H1 (cell line): ENCODE results near the gene FCER1A. TPM values are rescaled to one million over a fixed set of nuclear protein-coding genes. Genes with fewer than 3 reads are reported as not detected.

Experiments
- CTCF ChIA-PET: fragments of 300-600 bp; sonication (Branson Sonifier 250); formaldehyde crosslinking; loops from one replicate; lab custom pipeline; 2021; ENCODE audit not compliant: partially characterized antibody; lab: Charles Lee
- POLR2A ChIA-PET: fragments of 300-600 bp; sonication (Branson Sonifier 250); formaldehyde crosslinking; loops from one replicate; lab custom pipeline; 2021; ENCODE audit warnings: inconsistent platforms; ENCODE audit not compliant: partially characterized antibody; lab: Charles Lee
- DNase-seq, 2 experiments: peaks; one replicate each; pipeline versions ENCODE4 v3.0.0 to v3.0.0-alpha.2; 2010 to 2022; ENCODE audit warnings: low spot score in 2 of 2, low read depth in 1 of 2, mixed read lengths in 1 of 2
- FAIRE-seq: peaks from 2 replicates; lab custom pipeline; 2011; peaks lifted over from hg19 to GRCh38; lab: Jason Lieb, UNC
- H2AFZ ChIP-seq: 2 replicates; pipeline ENCODE4 v1.8.1; 2012; ENCODE audit warnings: low read length, inconsistent platforms
- H2AK5ac ChIP-seq: 2 replicates; pipeline ENCODE4 v1.6.1; 2013; ENCODE audit warnings: low read depth, low read length
- H2BK120ac ChIP-seq: replicated peaks from 2 replicates; pipeline ENCODE3; 2013; ENCODE audit warnings: low read depth, low read length, inconsistent platforms
- H2BK12ac ChIP-seq: 2 replicates; pipeline ENCODE4 v1.6.1; 2013; ENCODE audit warnings: low read depth, low read length
- H2BK15ac ChIP-seq: 2 replicates; pipeline ENCODE4 v1.6.1; 2013; ENCODE audit warnings: low read length
- H2BK20ac ChIP-seq: 2 replicates; pipeline ENCODE4 v1.6.1; 2013; ENCODE audit warnings: low read length
- H2BK5ac ChIP-seq: 2 replicates; pipeline ENCODE4 v1.6.1; 2013; ENCODE audit warnings: low read depth, low read length
- H3K14ac ChIP-seq: 2 replicates; pipeline ENCODE4 v1.6.1; 2013; ENCODE audit warnings: inconsistent platforms; ENCODE audit not compliant: insufficient read length
- H3K18ac ChIP-seq: 2 replicates; pipeline ENCODE4 v1.6.1; 2013; ENCODE audit warnings: low read length; ENCODE audit errors: extremely low read depth
- H3K23ac ChIP-seq: 2 replicates; pipeline ENCODE4 v1.6.1; 2013; ENCODE audit warnings: inconsistent platforms; ENCODE audit not compliant: insufficient read length
- H3K23me2 ChIP-seq: 2 replicates; pipeline ENCODE4 v1.6.1; 2013; ENCODE audit warnings: low read depth, low read length
- H3K27ac ChIP-seq: 2 replicates; pipeline ENCODE4 v1.6.1; 2011; ENCODE audit warnings: low read depth, low read length, inconsistent platforms
- H3K27me3 ChIP-seq, 4 experiments: replicated peaks in 1 of 4; 1 replicate in 1 of 4; 2 replicates in 3 of 4; pipeline versions ENCODE4 v1.6.1 to v1.8.1; 2011 to 2013; ENCODE audit warnings: low read length in 3 of 4, mild to moderate bottlenecking in 3 of 4, inconsistent platforms in 2 of 4, mixed read lengths in 2 of 4, moderate library complexity in 1 of 4; ENCODE audit not compliant: control insufficient read depth in 3 of 4, insufficient read depth in 3 of 4; ENCODE audit errors: extremely low read depth in 1 of 4
- H3K36me3 ChIP-seq, 4 experiments: 2 replicates each; pipeline versions ENCODE4 v1.6.1 to v1.8.1; 2011 to 2013; ENCODE audit warnings: mild to moderate bottlenecking in 4 of 4, low read length in 3 of 4, moderate library complexity in 2 of 4, control low read depth in 1 of 4, inconsistent platforms in 1 of 4; ENCODE audit not compliant: insufficient read depth in 4 of 4, control insufficient read depth in 2 of 4
- H3K4ac ChIP-seq: replicated peaks from 2 replicates; pipeline ENCODE3; 2013; ENCODE audit warnings: low read length, low read depth, mixed read lengths, inconsistent platforms; ENCODE audit not compliant: insufficient read length
- H3K4me1 ChIP-seq, 4 experiments: replicated peaks in 1 of 4; 1 replicate in 1 of 4; 2 replicates in 3 of 4; pipeline versions ENCODE4 v1.6.1 to v1.8.1; 2011 to 2013; ENCODE audit warnings: low read length in 3 of 4, inconsistent platforms in 2 of 4, mixed read lengths in 1 of 4; ENCODE audit not compliant: insufficient read depth in 4 of 4, control insufficient read depth in 3 of 4
- H3K4me2 ChIP-seq, 2 experiments: 2 replicates each; pipeline versions ENCODE4 v1.6.1 to v1.8.1; 2011 to 2013; ENCODE audit warnings: low read depth in 2 of 2, low read length in 2 of 2, control low read depth in 1 of 2, inconsistent platforms in 1 of 2, mild to moderate bottlenecking in 1 of 2; ENCODE audit not compliant: insufficient read depth in 1 of 2
- H3K4me3 ChIP-seq, 4 experiments: fragments of 200-600, 300-600 bp in 1 of 4; sonication (generic), shearing (Covaris generic), sonication (Bioruptor Twin) in 1 of 4; 2 replicates each; pipeline versions ENCODE4 v1.5.1 to v1.8.1; 2011 to 2016; ENCODE audit warnings: low read length in 4 of 4, low read depth in 3 of 4, control low read depth in 2 of 4, inconsistent platforms in 2 of 4, mild to moderate bottlenecking in 2 of 4, mixed read lengths in 1 of 4, moderate library complexity in 1 of 4; ENCODE audit not compliant: insufficient read depth in 2 of 4; ENCODE audit errors: extremely low read depth in 1 of 4
- H3K56ac ChIP-seq: replicated peaks from 2 replicates; pipeline ENCODE3; 2013; ENCODE audit warnings: low read depth, mild to moderate bottlenecking, mixed read lengths, low read length, inconsistent platforms; ENCODE audit not compliant: insufficient read length
- H3K79me1 ChIP-seq: 2 replicates; pipeline ENCODE4 v1.6.1; 2013; ENCODE audit warnings: low read depth, low read length, control low read depth
- H3K79me2 ChIP-seq, 2 experiments: 2 replicates each; pipeline versions ENCODE4 v1.6.1 to v1.8.1; 2012 to 2013; ENCODE audit warnings: low read length in 2 of 2, mild to moderate bottlenecking in 2 of 2, inconsistent platforms in 1 of 2; ENCODE audit not compliant: insufficient read depth in 2 of 2, control insufficient read depth in 1 of 2
- H3K9ac ChIP-seq, 4 experiments: replicated peaks in 1 of 4; 1 replicate in 1 of 4; 2 replicates in 3 of 4; pipeline versions ENCODE4 v1.6.1 to v1.8.1; 2011 to 2013; ENCODE audit warnings: low read depth in 3 of 4, low read length in 3 of 4, control low read depth in 2 of 4, mild to moderate bottlenecking in 2 of 4, moderate library complexity in 2 of 4, inconsistent platforms in 1 of 4; ENCODE audit errors: extremely low read depth in 1 of 4
- H3K9me3 ChIP-seq, 2 experiments: 2 replicates each; pipeline versions ENCODE4 v1.6.1 to v1.8.1; 2012 to 2013; ENCODE audit warnings: mild to moderate bottlenecking in 2 of 2, moderate library complexity in 2 of 2, control low read depth in 1 of 2, inconsistent platforms in 1 of 2, low read depth in 1 of 2, low read length in 1 of 2, mixed read lengths in 1 of 2; ENCODE audit not compliant: insufficient read depth in 2 of 2
- H4K20me1 ChIP-seq, 2 experiments: replicated peaks in 1 of 2; 2 replicates each; pipeline versions ENCODE3 to v1.8.1; 2011 to 2013; ENCODE audit warnings: inconsistent platforms in 2 of 2, low read length in 2 of 2, mild to moderate bottlenecking in 1 of 2; ENCODE audit not compliant: insufficient read depth in 2 of 2, control insufficient read depth in 1 of 2
- H4K5ac ChIP-seq: 2 replicates; pipeline ENCODE4 v1.6.1; 2013; ENCODE audit warnings: low read length, low read depth, mixed read lengths, inconsistent platforms; ENCODE audit not compliant: insufficient read length
- H4K8ac ChIP-seq: 2 replicates; pipeline ENCODE4 v1.8.0; 2013; ENCODE audit warnings: mild to moderate bottlenecking, moderate library complexity, low read length, inconsistent platforms; ENCODE audit not compliant: insufficient read depth; ENCODE audit errors: extremely low read depth
- H4K91ac ChIP-seq: replicated peaks from 2 replicates; pipeline ENCODE3; 2013; ENCODE audit warnings: low read length, mixed read lengths, inconsistent platforms; ENCODE audit not compliant: insufficient read length
- ATF2 ChIP-seq: IDR thresholded peaks from 2 replicates; pipeline ENCODE4 v1.6.1; 2012; ENCODE audit warnings: low read length, inconsistent platforms
- ATF3 ChIP-seq: IDR thresholded peaks from 2 replicates; pipeline ENCODE4 v1.6.1; 2011; ENCODE audit warnings: low read depth, mild to moderate bottlenecking, low read length; ENCODE audit not compliant: insufficient read depth
- BRCA1 ChIP-seq: IDR thresholded peaks from 2 replicates; pipeline ENCODE4 v1.6.1; 2012; ENCODE audit warnings: low read depth, low read length, improper control_type of control experiment
- E2F6 ChIP-seq: IDR thresholded peaks from 2 replicates; pipeline ENCODE4 v1.6.1; 2012; ENCODE audit warnings: inconsistent platforms
- GABPA ChIP-seq: IDR thresholded peaks from 2 replicates; pipeline ENCODE4 v1.6.1; 2011; ENCODE audit warnings: mild to moderate bottlenecking, low read length, moderate library complexity, borderline replicate concordance; ENCODE audit not compliant: insufficient read depth
- JUND ChIP-seq: IDR thresholded peaks from 2 replicates; pipeline ENCODE4 v1.6.1; 2011; ENCODE audit warnings: mild to moderate bottlenecking, improper control_type of control experiment, low read length
- KDM1A ChIP-seq: fragments of 200-600, 300-600 bp; sonication (generic); IDR thresholded peaks from 2 replicates; pipeline ENCODE4 v1.7.1; 2016; ENCODE audit warnings: mild to moderate bottlenecking, low read length, borderline replicate concordance
- NRF1 ChIP-seq: IDR thresholded peaks from 2 replicates; pipeline ENCODE4 v1.6.1; 2011; ENCODE audit warnings: mild to moderate bottlenecking, low read depth, low read length, improper control_type of control experiment
- POLR2A ChIP-seq, 2 experiments: IDR thresholded peaks; 1 replicate in 1 of 2; 2 replicates in 1 of 2; pipeline ENCODE4 v1.6.1; 2011; ENCODE audit warnings: low read depth in 2 of 2, low read length in 2 of 2, mild to moderate bottlenecking in 2 of 2; ENCODE audit errors: control extremely low read depth in 1 of 2
- RXRA ChIP-seq: IDR thresholded peaks from 2 replicates; pipeline ENCODE4 v1.6.1; 2011; ENCODE audit warnings: low read depth, mild to moderate bottlenecking, low read length, moderate library complexity; ENCODE audit not compliant: insufficient read depth
- SIN3A ChIP-seq, 2 experiments: IDR thresholded peaks in 1 of 2; conservative IDR thresholded peaks in 1 of 2; 2 replicates each; pipeline ENCODE4 v1.6.1; 2011 to 2012; ENCODE audit warnings: low read length in 2 of 2, improper control_type of control experiment in 1 of 2, low read depth in 1 of 2, mild to moderate bottlenecking in 1 of 2
- SIRT6 ChIP-seq: IDR thresholded peaks from one replicate; pipeline ENCODE4 v1.7.1; 2012; ENCODE audit warnings: low read length, inconsistent platforms
- WGBS, 2 experiments: shearing (Covaris generic) in 1 of 2; methylation state at CpG; one replicate each; pipeline versions ENCODE4 v1.1.6 to v1.1.7; 2013 to 2015; ENCODE audit warnings: low lambda C conversion rate in 2 of 2, mixed read lengths in 2 of 2, inconsistent platforms in 1 of 2, low coverage in 1 of 2, missing lambda C conversion rate in 1 of 2; ENCODE audit not compliant: insufficient replicate concordance in 2 of 2, insufficient coverage in 1 of 2, insufficient read length in 1 of 2; ENCODE audit errors: extremely low coverage in 1 of 2, missing lambda C conversion rate in 1 of 2; 5-methylcytosine and 5-hydroxymethylcytosine counted together
- polyA plus RNA-seq, 7 experiments: library from polyadenylated mRNA; depleted of rRNA in 3 of 7; stranded (reverse) in 5 of 7; unstranded in 2 of 7; fragments of >200 nt in 5 of 7; fragments of 200-250 nt in 2 of 7; gene quantifications; 1 replicate in 5 of 7; 2 replicates in 1 of 7; 4 replicates in 1 of 7; pipeline versions ENCODE4 v1.2.1 to v1.2.3, GENCODE V29; 2011 to 2013; ENCODE audit warnings: missing spikeins in 2 of 7, mixed read lengths in 2 of 7
- total RNA-seq: library from RNA; stranded (reverse); fragmentation: NEBNext Ultra II Directional; extraction: Animal tissue kit (Norgen Biotek cat#: 25700); gene quantifications from 2 replicates; pipeline ENCODE4 v1.2.1, GENCODE V29; 2021

Gene FCER1A
- total and polyA plus RNA-seq, 2 of the 8 experiments (the other 6 are each of a cell fraction or from before 2014, with no cell fraction given), result not detected

- H4K8ac ChIP-seq, result no peak overlapping the region
- H4K5ac ChIP-seq, result no peak overlapping the region
- no peaks in the 10 kb centered on the region for H3K79me1 ChIP-seq
- H4K20me1 ChIP-seq, result no peaks in the 10 kb centered on the region
- 88% methylated on average over 3 of the region's 3 CpGs; no CpG with 5 or more reads in 1 of the 2 experiments for WGBS, 2 experiments
- H2BK120ac ChIP-seq, result no peak overlapping the region
- H4K91ac ChIP-seq, result no peak overlapping the region
- no peak overlapping the region for H3K27ac ChIP-seq
- no peak overlapping the region for H2BK15ac ChIP-seq
- H3K4me1 ChIP-seq, result no peaks in the 10 kb centered on the region
- H3K9me3 ChIP-seq, result peaks cover 19 to 28% of the 10 kb centered on the region in 2 experiments; a peak in 3 of 4 replicates
- no peak overlapping the region for H2BK20ac ChIP-seq
- no peak for FAIRE-seq
- no peak overlapping the region for H3K4me3 ChIP-seq
- DNase-seq, result no peak
- ChIA-PET CTCF (no interaction called here), POLR2A (no interaction called here)
- no peak overlapping the region for H2AFZ ChIP-seq
- no peak overlapping the region for H3K4ac ChIP-seq
- no peak overlapping the region for H3K4me2 ChIP-seq
- no peaks in the 10 kb centered on the region for H3K79me2 ChIP-seq
- H3K23ac ChIP-seq, result no peak overlapping the region
- no peak overlapping the region for H3K18ac ChIP-seq
- H2AK5ac ChIP-seq, result no peak overlapping the region
- no peaks in the 10 kb centered on the region for H3K36me3 ChIP-seq
- H3K14ac ChIP-seq, result no peak overlapping the region
- no peaks in the 10 kb centered on the region for H3K23me2 ChIP-seq
- no peak overlapping the region for H3K9ac ChIP-seq
- H2BK12ac ChIP-seq, result no peak overlapping the region
- no peaks in the 10 kb centered on the region for H3K27me3 ChIP-seq
- no peak overlapping the region for H2BK5ac ChIP-seq
- H3K56ac ChIP-seq, result no peak overlapping the region
- TF ChIP-seq ATF3 (no peak), SIRT6 (no peak), POLR2A (IDR thresholded peaks at IDR 0.05; ENCODE audit: control extremely low read depth in 1 of 2, low read depth in 2 of 2, low read length in 2 of 2) (no peak), NRF1 (no peak), JUND (no peak), E2F6 (no peak), ATF2 (no peak), KDM1A (no peak), RXRA (no peak), BRCA1 (no peak), SIN3A (conservative IDR thresholded peaks at IDR 0.05 in 1 of 2, IDR thresholded peaks at IDR 0.05 in 1 of 2; ENCODE audit: low read depth in 1 of 2, low read length in 2 of 2) (no peak), GABPA (no peak)
These were observed 35.3 kb upstream of the FCER1A start for GRCh38 chr1:159266832-159267231.
